Measurements from ENCODE around the gene DIAPH1.

Gene DIAPH1

DNA sequence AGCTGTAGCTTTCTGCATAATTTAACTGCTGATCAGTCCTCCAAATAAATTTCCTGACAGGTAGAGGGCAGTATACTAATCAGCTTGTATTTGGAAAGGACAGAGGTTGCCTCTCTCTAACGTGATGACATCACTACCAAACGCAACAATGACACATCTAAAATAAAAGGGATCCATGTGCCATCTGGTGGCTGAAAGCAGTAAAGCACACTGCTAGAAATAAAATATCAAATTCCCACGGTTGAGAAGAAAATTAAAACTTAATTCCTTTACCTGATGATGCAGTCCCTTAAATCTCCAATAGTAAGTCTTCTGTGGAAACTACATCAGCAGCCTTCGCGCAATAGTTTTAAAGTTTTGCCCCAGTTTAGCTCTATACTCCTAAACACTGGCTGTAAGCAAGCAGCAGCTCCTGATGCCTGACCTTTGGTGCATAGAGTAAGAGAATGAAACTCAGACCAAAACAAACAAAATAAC is 54.5 kb downstream of the DIAPH1 start:
- DNase-seq (ENCODE audit: low spot score), result peak; percentile 95

DNA sequence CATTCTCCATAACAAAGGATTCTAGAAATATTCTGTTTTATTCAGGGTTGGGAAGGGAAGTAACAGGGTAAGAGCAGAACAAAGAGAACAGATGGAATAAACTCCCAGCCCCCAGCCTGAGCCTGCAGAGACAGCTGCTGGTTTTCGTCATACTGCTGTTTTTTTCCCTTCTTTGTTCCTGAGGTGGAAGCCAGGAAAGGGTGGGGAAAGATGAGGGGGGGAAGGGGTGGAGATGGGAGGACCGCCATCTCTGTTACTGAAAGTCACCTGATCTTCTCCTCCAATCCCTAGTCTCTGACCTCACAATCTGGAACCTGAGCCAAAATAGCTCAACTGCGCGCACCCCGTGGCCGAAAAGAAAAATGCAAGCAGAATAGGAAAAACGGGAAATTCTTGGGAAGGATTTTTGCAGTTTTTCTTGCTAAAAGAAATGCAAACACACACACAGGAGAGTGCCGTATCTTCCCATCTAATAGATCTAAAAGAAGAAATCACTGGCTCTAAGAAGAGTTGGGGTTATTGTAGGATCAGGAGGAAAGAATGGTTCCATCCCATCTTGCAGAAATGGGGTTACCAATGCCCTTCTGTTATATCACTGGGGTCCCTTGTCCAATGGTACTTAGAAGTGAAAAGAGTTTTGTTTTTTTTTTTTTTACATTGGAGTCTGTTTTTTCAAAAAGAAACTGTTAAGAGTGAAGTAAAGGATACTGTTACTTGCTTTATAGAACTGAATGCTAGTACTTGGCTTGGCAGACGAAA is 57.9 kb downstream of the DIAPH1 start:
- DNase-seq (ENCODE audit: low spot score), result peak; percentile 96

DNA sequence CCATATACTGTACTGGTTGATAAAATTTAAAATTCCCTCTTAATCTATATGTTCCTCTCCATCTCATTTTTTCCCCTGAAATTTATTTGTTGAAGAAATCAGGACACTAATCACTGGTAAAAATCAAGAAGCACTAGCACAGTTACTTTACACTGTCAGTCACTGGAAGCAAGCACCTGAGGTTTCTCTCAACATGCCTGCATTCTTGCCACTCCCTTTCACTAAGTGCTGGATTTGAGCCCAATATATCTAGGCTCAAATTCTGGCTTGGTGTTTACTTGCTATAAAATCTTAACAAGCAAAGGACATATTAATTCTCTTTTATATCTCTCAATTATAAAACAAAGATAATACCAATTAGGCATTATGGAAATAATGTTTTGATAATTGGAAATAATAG is 58.6 kb downstream of the DIAPH1 start:
- DNase-seq (ENCODE audit: low spot score), result no peak

DNA sequence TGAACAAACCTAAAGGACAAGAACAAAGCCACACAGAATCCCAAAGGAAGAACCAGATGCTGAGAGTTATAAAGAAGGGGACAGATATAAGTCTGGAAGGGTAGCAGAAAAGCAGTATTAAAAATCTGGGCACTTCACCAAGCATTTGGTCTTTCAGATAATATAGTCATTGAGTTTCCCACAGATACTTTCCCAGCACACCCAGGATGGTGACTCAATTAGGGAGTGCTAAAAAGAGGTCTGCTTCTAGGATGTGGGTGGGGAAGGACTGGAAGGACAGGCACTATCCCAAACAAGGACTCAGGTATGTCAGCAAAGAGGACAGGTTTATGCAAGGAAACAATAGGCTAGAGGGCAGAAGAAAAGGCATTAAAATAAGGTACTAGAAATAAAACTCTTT is 59.3 kb downstream of the DIAPH1 start:
- no peak for DNase-seq (ENCODE audit: low spot score)

DNA sequence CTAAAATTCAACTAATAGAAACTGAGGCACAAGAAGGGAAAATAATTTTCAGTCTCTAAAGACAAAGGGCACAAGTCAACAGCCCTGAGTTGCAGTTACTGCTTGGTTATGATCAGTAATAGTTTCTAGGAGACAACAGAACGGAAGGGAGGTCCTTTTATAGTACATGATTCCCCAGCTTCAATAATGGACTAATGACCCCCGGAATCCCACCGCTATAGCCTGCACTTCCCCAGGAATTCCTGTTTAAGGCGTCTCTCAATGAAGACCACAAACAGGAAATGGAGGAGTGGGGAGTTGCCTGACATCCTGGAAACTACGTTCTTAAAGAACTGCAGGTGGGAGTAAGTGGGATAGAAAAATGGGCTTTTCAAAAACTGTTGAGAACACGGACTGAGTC is 60.6 kb downstream of the DIAPH1 start:
- no peak for DNase-seq (ENCODE audit: low spot score)

DNA sequence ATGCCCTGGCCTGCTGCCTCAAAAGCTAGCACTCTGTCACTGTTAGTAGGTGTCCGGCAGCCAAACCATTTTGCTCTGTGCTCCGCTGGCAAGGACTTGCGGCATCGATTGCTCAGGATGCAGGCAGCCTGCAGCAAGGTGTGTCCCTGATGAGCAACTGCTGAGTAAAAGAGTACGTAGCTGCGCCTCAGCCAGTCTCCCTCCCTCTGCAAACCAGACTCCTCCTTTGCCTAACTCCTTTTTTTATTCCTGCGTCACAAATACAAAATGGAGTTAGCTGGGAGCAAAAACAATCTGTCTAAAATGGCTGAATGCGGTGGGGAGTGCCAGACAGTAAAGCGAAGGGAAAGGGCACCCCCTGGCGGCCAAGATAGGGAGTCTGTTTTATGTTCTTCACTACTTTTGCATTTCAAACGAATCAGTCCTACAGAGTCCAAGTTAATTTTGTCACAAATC is 61.1 kb downstream of the DIAPH1 start:
- DNase-seq (ENCODE audit: low spot score), result peak; percentile 86

DNA sequence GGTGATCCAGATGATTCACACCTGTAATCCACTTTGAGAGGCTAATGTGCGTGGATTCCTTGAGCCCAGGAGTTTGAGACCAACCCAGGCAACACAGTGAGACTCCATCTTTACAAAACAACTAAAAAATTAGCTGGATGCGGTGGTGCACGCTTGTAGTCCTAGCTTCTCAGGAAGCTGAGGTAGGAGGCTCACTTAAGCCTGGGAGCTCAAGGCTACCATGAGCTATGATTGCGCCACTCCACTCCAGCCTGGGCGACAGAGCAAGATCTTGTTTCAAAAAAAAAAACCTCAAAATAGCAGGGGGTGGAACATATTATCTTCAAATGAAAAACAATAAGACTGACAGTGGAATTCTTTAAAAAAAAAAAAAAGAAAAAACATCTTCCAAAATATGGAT is 70.9 kb downstream of the DIAPH1 start:
- no peak for DNase-seq (ENCODE audit: low spot score)

DNA sequence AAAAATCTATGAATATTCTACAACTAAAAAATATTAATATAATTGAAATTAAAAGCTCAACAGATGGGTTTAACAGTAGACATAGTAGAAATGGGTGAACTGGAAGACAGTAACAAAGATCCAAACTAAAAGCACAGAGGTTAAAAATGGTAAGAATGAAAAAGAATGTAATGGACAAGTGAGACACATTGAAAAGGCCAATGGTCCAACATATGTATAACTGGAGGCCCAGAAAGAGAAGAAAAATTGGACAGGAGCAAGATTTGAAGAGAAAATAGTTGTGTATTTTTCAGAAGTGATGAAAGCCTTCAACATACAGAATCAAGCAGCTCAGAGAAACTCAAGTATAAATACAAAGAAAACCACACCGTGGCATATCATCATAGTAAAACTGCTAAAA is 71.3 kb downstream of the DIAPH1 start:
- DNase-seq (ENCODE audit: low spot score), result no peak

DNA sequence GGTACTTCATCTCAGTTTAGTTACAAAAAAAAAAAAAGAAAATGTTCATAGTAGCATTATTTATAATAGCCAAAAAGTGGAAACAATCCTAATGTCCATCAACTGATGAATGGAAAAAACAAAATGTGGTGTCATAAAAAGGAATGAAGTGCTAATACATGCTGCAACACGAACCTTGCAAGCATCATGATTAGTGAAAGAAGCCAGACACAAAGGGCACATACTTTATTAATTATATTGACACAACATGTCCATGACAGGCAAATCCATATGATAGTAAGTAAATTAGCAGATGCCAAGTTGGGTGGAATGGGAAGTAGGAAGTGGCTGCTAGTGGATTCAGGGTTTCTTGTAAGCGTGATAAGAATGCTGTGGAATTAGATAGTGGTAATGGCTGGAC is 75.7 kb downstream of the DIAPH1 start:
- no peak for DNase-seq (ENCODE audit: low spot score)

DNA sequence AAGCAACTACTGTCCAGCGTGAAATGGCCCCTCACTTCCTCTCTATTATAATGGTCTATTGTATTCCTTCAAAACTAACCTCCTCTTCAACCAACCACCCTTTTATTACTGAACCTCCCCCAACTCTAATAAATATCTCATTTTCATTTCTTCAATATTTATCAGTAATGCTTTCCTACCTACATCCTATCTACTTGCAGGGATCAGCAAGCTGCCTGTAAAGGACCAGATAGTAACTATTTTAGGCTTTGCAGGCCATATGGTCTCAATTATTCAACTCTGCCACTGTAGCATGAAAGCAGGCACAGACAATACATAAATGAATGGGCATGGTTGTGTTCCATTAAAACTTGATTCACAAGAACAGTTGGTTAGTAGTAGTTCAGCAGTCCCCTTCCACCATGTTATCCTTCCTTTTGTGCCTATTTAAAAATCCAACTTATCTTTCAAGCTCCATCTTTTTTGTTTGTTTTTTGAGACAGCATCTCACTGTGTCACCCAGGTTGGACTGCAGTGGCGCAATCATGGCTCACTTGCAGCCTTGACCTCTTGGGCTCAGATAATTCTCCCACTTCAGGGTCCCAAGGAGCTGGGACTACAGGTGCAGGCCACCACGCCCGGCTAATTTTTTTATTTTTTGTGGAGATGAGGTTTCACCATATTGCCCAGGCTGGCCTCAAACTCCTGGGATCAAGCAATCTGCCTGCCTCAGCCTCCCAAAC is 84.1 kb downstream of the DIAPH1 start:
- DNase-seq (ENCODE audit: low spot score), result no peak

DNA sequence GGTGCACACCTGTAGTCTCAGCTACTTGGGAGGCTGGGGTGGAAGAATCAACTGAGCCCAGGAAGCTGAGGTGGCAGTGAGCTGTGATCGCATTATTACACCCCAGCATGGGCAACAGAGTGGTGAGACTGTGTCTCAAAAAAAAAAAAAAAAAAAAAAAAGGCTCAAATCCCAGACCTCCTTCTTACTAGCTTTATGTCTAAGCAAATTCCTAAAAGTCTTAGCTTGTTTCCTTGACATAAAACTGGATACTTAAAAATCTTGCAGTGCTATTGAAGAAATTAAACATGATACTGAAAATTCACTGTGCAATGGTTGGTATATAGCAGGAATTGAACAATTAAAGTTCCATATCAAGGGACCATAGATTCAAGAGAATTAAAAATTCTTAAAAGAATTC is 84.9 kb downstream of the DIAPH1 start:
- DNase-seq (ENCODE audit: low spot score), result no peak

DNA sequence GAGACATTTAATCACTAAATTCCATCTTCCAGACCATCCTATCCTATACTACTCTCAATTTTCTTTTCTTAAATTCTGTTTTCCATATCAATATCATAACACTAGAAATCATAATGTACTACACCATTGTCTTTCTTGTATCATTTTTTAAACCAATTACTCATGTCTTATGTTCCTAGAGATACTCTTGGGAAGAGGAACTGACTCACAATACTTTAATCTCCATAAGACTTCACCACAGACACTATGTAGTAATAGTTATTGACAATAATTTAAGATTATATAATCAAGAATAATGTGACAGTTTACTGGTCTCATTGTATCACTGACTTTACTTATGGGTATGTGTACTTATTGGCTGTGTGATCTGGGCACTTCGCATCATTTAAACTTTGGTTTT is 86.1 kb downstream of the DIAPH1 start:
- DNase-seq (ENCODE audit: low spot score), result no peak

DNA sequence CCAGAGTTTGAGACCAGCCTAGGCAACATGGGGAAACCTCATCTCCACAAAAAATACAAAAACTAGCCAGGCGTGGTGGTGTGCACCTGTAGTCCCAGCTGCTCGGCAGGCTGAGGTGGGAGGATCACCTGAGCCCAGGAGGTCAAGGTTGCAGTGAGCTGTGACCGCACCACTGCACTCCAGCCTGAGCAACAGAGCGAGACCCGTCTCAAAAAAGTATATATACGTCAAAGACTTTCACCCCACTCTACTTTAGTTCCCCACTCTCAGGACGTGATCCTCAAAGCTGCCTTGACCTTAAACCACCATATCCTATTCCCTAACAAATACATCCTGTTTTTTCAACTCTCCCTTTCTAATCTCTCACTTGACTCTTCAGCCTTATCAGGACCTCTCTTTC is 88.9 kb downstream of the DIAPH1 start:
- DNase-seq (ENCODE audit: low spot score), result no peak

DNA sequence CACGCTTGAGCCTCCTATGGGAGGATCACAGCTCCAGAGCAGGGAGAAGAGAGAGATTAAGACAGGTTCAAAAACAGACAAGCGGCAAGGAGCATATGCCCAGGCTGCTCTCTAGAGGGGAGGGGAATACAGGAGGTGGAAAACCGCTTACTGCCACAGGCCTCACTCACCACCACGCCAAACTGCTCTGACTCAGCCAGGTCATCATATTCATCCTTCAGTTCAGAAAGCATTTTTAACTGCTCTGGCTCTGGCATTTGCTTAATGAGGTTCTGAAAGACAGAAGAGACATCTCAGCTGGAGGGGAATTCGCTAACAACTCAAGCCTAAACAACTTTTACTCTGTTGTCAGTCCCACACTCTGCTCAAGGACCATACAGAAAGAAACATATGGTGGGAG is 89.8 kb downstream of the DIAPH1 start:
- no peak for DNase-seq (ENCODE audit: low spot score)

DNA sequence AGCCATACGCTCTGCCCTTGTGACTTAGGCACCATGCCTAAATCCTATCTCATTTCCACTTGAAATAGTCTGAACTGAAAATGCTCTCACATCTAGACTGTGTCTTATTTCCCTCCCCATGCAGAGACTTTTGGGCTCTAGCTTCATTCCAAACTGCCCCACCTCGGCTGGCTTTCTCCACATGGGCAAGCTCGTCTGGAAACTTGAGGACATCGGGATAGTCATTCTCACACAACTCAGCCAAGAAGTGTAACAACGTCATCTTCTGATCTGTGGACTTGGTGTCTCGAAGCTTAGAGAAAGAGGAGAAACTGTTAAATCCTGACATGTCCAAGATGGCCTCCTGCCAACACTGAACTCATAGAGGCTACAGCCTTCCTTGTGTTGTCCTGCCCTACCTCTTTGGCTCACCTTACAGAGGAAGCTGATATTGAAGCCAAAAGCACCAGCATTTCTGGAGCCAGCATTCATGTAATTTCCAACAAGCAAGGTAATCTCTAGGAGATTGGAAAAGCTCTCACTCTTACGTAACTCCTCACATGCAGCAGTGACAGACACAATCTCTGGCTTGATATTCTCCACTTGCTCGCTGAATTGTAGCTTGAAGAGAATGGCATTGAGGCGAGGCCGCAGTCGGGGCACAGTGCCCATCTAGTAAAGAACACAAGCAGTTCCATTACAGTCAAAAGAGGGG is 90.4 kb downstream of the DIAPH1 start:
- no peak for DNase-seq (ENCODE audit: low spot score)

DNA sequence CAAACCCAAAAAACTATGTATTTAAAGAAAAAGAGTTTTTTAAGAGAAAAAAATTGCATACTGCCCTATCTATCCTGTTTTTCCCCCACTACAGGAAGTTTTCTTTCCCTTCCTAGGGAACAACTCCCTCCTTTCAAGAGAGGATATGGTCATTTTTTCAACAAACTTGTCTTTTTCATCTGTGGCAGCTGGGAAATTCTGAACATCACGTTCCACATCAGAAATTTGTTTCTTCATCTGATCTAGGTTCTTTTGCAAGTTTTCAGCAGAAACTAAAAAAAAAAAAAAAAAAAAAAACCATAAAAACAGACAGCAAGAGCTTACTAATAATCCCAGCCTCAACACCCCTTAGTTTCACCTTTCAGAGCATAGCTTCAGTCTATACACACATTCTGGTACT is 91.4 kb downstream of the DIAPH1 start:
- DNase-seq (ENCODE audit: low spot score), result no peak

DNA sequence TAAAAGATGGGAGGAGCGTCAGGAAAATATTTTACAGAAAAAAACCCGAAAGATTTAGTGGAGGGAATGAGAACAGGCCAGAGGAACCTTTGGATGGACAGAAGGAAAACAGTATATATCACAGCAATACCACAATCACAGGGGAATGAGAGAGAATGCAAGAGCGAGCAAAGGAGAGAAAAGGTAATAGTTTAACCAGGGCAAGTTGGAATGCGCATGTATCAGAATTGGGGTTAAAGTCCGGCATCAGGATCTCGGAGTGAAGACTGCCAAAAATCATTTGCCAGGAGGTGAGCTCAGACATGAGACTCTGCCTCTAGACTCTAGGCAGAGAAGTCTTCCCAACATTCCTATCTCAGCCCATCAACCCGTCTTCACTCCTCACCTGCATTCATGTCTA is 93.1 kb downstream of the DIAPH1 start:
- DNase-seq (ENCODE audit: low spot score), result no peak

DNA sequence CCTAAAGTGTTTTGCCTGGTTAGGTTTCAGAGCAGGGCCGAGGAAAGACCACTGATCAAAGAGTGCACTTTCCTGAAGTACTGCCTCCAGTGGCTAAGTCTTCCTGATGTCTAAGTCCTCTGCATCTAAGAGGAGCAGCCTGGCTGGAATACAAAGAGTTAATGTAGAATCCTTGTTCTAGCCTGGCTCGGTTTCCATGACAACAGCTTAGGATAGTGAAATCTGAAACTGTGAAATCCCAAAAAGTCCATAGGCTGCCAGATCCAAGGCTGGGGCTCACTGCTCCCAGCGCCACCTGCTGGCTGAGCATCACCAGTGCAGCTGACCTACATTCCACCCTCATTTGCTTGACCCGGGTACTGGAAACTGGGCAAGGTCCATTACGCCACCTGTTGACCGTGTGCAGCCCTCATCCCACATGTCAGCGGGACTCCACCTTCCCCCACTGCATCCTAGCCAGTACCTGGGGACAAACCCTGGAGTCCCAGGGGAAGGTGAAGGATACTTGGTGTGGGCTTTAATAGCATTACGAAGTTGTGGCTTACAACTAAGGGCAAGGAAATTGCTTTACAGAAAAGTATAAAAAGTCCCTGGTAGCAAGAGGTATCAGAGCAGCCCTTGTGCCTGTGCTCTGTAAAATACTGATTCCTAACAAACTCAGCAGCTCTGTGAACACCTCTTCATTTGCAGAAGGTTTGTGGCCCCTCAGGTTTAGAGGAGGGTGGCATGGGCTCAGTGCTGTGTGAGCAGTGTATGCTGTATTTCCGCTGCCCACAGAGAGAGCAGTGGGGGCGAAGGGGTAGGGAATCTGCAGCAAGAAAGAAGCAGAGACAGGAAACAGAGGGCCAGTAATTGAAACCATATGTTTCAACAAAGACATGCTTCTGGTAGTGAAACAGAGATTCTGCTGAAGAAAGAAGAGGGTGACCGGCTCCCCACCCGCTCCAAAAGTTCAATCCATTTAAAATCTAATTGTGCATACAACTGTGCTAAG is 93.9 kb downstream of the DIAPH1 start:
- DNase-seq (ENCODE audit: low spot score), result peak; percentile 98

DNA sequence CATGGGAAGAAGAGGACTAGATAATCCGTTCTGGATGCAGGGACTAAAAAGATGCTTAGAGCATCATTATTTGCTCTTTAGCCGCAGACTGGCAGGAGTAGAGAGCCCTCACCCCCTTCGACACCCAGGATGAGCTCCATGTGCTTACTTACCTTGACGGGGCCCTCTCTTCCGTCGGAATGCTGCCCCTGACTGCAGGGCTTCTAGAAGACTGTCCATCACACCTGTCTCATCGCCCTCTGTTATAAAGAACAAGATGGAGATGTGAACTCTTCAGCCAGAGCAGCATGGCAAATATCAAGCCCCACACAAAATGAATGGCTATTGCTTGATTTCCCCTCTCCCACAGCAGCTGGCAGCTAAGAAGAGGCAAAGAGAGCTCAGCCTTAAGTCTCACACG is 94.8 kb downstream of the DIAPH1 start:
- DNase-seq (ENCODE audit: low spot score), result no peak

DNA sequence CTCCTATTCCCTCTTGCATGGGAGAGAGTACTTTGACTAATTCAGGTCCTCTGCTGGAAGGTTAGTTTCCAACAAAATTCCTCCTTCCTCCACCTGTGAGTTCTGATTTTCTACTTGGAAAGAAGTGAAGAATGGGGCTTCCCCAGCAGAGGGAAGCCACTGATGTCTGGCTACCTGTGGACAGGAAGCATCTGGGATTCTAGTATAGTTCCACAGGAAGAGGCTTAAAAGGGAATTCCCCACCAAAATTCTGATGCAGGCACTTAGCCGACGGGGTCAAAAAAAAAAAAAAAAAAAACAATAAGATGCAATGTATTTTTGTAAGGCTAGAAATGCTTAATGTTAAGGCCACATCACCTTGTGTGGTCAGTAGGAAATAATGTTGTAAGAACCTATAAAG is 96.5 kb downstream of the DIAPH1 start:
- no peak for DNase-seq (ENCODE audit: low spot score)

DNA sequence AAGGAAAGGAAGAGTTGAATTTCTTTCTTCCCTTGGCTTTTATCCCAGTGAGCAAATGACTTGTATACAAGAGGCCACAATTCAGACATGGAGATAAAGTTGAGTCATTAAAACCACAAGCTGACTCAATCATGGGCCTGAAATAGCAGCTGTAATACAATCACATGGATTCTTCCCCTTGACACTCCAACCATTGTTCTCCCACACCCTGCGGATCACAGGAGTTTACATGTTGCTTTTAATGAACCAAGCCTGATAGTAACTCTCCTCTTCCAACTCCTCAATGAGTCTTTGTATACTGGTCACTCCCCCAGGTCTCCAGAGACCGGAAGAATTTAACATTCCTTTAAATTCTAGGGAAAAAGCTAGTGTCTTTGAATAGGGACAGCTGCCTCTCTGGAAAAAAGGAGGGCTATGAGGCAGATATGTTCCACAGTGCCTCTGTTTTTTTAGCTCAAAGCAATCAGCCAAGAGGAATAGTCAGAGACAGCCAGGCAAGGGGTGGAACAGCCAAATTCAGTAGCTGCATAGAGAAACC is 97.5 kb downstream of the DIAPH1 start:
- no peak for DNase-seq (ENCODE audit: low spot score)
